Superior temporal gyrus (tissue), 1 donor: ENCODE data around the gene DHDDS.
"Not testable (repeated sequence)": the region's sequence is repeated elsewhere in the genome, so short reads cannot be mapped to it uniquely, and the experiment has no call there.

Source experiments
- DNase-seq: peaks from one replicate; pipeline ENCODE4 v3.0.0-alpha.2; 2016; ENCODE audit errors: extremely low spot score

Gene DHDDS

DNA sequence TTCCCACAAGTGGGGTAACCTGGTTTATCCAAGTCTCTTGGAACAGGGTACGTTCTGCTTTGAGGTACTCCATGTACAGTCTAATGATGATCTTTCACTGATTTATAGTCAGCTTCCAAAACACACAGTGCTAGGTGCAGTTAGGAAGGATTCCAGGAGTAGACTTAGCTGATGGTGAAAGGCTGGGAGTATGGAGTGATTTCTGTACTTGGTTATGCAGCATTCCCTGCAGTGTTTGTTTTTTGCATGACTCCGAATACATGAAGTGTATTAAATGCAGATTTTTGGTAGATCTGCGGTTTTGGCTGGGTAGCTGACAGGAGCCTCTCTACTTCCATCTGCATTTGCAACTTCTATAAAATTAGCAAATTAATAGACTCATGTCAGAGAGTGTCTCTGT, 43.9 kb downstream of the DHDDS start:
- DNase-seq, result no peak

DNA sequence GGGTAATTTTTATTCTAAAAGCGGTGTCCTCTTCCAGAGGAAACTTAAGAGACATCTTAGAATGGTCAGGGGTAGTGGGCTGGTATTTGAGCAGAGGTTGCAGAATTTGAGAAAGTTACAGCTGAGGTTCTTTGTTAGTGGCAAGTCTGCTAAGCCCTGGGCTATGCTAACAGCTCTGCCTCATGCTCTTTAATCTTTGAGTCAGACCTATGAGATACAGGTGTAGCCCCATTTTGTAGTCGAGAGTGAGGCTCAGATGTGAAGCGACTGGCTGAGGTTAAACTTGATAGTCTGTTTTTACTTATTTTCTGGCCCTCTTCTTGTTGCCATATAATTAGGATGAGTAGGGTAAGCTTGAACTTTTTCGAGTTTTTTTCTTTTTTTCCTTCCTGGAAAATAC, 44.8 kb downstream of the DHDDS start:
- DNase-seq, result no peak

DNA sequence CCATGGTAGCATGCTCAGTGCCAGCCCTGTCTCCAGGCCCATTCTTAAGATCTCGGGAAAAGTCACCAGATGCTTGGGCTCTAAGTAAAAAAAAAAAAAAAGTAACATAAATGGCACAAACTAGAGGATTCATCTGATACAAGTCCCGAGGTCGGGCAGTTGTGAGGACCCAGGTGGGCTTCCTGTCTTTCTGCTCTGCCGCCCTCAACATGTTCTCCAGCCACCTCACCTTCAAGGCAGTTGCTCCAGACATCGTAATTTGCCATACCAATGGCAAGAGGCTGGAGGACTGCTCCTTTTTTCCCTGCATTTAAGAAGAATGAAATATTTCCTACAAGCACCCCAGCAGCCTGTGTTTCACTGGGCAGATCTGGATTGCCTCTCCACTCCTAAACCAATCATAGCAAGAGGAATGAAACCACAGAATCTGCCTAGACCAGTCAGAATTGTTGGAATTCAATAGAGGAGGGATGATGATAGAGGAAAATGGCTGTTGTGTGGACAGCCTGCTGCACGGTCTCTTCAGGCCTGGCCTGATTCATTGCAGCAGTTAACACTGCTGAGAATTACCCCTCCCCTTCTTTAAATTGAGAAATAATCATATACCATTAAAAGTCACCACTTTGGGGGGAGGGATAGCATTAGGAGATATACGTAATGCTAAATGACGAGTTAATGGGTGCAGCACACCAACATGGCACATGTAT, 45.5 kb downstream of the DHDDS start:
- DNase-seq, result no peak

DNA sequence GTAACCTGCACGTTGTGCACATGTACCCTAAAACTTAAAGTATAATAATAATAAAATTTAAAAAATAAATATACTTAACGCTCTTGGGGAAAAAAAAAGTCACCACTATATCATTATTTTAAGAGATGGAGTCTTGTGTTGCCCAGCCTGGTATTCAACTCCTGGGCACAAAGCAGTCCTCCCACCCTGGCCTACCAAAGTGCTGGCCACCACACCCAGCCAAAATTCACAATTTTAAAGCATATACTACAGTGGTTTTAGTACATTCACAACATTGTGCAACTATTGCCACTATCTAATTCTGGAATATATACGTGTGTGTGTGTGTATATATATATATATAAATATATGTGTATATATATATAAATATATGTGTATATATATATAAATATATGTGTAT, 46.0 kb downstream of the DHDDS start:
- DNase-seq, result no peak

DNA sequence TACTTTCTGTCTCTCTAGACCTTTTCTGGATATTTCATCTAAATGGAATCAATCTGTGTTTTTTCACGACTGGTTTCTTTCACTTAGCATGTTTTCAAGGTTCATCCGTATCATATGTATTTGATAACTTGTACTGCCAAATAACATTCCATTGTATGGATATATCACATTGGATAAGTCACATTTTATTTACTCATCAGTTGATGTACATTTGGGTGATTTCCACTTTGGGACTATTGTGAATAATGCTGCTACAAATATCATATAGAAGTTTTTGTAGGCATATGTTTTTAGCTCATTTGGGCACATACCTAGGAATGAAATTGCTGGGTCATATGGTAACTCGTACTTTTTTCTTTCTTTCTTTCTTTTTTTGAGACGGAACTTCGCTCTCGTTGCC, 46.9 kb downstream of the DHDDS start:
- DNase-seq, result no peak

DNA sequence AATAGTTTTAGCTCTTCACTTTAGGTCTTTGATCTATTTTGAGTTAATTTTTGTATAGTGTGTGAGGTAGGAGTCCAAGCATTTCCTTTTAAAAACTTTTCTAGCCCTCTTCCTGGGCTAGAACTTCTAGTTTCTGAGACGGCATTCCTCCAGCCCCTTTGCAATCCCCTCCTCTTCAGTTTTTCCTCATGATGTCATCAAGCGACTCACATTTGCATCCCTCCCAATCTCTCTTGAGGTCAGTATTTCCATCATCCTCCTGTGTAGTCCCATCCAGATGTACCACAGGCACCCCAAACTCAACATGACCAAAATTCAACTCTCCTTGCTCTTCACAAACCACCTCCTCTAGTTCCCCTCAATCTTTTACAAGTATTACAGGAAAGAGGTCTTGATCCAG, 50.8 kb downstream of the DHDDS start:
- no peak for DNase-seq

DNA sequence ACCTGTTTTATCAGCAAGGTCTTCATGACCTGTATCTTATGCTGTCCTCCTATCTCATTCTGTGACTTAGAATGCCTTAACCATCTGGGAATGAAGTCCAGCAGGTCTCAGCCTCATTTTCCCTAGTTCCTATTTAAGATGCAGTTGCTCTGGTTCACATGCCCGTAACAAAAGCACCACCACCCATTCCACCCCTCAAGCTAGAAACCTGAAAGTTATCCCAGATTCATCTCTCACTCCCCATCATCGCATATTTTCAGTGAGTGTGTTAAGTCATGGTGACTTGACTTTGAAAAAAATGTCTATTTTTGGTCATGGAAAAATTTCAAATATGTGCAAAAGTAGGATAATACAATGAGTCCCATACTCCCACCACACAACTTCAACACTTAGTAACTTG, 51.9 kb downstream of the DHDDS start:
- DNase-seq, result no peak

DNA sequence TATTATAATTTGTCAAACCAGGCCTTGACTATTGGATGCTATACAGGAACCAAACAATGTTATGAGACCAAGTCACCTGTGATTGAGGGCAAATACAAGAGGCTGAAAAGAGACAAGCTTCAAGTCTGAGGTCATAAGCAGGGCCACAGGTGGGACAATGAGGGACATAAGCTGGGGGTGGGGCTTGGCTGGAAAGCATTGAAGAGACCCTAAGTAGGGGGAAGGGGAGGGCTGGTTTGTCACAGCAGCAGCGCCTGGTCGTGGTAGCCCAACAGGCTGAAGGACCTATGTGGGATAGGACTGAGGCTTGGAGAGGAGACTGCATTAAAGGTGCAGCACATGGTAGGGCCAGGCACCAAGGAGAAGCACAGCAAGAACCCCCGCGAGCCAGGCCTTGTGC, 58.0 kb downstream of the DHDDS start:
- DNase-seq, result no peak

DNA sequence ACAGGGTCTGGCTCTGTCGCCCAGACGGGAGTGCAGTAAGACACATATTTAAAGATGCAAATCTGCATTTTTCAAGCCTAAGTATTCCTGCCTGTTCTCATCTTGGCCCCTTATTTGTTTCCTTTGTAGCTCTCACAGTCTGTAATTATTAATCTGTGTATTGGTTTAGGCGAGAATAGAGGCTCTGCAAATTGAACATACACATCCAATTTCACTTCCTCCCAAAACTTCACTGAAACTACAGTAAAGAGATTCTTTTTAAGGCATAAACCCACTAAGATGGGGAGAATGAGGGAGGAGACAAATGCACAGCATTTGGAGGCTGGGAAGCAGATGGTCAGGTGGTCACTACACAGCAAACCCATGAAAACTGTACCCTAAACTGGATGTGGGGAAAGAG, 61.1 kb downstream of the DHDDS start:
- no peak for DNase-seq

DNA sequence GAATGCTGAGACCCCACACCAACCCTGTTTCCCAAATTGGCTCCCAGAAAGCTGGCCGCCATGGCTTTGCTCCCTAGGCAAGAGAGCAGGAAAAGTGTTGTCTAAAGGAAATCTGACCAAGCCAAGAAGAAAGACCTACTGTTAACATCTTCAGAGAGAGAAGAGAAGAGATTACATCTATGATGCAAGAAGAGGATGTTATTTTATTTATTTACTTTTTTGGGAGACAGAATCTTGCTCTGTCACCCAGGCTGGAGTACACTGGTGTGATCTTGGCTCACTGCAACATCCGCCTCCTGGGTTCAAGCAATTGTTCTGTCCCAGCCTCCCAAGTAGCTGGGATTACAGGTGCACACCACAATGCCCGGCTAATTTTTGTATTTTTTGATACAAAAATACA, 61.8 kb downstream of the DHDDS start:
- no peak for DNase-seq

DNA sequence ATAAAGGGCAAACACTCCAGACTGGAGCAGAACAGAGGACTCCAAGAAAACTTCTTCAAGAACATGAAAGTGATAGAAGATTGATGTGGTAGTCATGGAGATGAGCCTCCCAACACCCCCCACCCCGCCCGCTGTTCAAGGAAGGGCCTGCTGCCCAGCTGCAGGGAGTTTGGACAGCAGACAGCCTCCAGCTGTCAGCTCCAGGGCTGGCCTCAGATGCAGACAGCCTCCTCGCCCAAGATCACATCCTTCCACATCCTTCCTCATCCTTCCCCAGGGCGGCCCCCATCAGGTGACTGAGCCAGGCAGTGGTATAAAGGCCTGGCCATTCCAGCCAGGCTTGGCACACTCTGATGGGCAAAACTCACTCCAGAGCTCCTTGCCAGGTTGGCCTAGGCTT, 64.7 kb downstream of the DHDDS start:
- DNase-seq, result no peak

DNA sequence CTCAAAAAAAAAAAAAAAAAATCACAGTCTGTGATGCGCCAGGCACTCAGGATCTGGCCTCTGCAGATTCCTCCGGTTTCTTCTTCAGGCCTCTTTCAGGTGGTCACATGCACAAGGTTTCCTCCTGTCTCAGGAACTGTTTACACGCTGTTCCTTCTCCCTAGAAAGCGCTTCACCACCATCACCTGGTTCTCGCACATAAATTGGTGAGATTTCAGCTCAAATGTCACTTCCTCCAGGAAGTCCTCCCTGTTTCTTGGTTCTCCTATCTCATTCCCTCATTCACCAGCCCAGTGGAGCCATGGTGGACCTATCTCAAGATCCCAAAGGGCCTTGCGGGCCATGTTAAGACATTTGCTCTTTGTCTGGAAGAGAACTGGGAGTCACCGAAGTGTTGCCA, 66.8 kb downstream of the DHDDS start:
- DNase-seq, result no peak

DNA sequence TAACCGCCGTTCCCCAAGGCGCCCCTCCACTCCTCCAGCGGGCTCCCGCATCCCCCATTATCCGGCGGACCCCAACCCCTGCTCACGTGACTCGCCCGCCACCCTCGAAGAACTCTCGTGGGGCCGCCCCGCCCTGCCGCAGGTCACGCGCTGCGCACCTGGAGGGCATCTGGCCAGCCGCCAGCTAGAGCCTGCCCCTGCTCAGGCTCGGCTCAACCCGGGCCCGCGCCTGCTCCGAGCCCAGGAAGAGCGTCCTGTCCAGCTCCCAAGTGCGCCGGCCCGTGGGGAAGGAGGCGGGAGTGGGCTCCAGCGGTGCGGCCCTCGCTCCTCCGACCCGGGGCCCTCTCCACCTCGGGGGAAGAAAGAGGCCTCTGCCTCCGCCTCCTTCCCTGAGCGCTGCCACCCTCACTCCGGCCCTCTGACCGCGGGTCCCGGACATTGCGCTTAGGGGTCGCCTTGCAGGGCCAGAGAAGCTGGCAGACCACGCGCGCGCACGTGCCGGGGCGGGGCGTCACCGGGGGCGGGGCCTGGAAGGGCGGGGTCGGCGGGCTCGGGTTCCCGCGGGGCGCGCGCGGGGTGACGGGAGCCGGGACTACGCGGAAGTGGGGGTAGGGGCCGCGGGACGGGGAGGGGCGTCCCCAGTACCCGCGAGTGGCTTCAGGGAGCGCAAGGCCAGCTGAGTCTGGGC, 68.5 kb downstream of the DHDDS start:
- peak; percentile 75 for DNase-seq

DNA sequence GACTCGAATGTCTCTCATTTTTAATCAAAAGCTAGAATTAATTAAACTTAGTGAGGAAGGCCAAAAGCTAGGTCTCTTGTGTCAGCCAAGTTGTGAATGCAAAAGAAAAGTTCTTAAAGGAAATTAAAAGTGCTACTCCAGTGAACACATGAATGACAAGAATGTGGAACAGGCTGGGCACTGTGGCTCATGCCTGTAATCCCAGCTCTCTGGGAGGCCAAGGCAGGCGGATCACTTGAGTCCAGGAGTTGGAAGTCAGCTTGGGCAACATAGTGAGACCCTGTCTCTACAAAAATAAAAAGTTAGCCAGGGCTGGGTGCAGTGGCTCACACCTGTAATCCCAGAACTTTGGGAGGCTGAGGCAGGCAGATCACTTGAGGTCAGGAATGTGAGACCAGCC, 78.6 kb downstream of the DHDDS start:
- DNase-seq, result not testable (repeated sequence)

DNA sequence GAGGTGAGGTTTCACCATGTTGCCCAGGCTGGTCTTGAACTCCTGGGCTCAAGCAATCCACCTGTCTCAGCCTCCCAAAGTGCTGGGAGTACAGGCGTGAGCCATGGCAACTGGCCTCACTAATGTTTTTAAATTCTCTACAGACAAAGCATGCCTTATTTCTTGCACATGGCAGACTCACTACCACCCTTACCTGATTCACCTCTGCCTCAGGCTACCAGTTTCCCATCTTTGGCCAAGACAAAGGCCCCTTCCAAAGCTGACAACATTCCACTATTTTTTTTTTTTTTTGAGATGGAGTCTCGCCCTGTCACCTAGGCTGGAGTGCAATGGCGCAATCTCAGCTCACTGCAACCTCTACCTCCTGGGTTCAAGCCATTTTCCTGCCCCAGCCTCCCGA, 83.7 kb downstream of the DHDDS start:
- DNase-seq, result not testable (repeated sequence)

DNA sequence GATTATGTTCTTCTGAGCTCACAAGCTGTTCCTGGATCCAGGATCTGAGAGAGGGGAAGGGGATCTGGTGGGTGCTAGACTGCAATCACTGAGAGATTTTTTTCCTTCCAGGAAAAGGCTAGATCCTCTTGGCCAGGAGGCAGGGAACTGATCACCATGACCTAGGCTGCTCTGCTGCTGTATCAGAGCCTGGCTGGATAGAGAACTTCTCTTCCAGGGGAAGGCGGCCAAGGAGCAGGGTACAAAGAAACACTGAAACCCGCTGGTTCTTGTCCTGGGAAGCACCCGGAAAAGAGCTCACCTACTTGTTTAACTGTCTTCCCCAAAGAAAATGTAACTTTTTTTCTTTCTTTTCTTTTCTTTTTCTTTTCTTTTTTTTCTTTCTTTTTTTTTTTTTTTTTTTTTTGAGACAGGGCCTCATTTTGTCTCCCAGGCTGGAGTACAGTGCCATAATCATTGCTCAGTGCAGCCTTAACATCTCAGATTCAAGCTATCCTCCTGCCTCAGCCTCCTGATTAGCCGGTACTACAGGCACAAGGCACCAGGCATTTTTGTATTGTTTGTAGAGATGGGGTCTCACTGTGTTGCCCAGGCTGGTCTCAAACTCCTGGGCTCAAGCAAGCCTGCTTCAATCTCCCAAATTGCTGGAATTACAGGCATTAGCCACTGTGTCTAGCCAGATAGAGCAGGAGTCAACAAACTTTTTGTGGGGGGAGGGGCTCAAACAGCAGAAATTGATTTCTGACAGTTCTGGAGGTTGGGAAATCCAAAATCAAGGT, 85.1 kb downstream of the DHDDS start:
- no peak for DNase-seq

DNA sequence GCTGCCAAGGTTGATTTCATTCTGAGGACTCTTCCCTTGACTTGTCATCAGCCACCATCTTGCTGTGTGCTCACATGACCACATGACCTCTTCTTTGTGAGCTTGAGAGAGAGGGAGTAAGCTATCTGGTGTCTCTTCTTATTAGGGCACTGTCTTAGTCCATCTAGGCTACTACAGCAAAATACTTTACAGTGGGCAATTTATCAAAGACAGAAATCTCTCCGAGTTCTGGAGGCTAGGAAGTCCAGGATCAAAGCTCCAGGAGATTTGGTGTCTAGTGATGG, 85.6 kb downstream of the DHDDS start:
- no peak for DNase-seq

DNA sequence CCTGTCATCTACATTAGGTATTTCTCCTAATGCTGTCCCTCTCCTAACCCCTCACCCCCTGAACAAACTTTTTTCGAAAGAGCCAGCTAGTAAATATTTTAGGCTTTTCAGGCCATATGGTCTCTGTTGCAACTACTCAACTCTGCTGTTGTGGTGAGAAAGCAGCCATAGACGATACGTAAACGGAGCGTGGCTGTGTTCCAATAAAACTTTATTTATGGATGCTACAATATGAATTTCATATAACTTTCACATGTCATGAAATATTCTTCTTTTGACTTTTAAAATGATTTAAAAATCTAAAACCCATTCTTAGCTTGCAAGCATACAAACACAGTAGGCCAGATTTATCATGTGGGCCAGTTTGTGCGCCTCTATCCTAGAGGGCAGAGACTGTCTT, 86.2 kb downstream of the DHDDS start:
- no peak for DNase-seq

DNA sequence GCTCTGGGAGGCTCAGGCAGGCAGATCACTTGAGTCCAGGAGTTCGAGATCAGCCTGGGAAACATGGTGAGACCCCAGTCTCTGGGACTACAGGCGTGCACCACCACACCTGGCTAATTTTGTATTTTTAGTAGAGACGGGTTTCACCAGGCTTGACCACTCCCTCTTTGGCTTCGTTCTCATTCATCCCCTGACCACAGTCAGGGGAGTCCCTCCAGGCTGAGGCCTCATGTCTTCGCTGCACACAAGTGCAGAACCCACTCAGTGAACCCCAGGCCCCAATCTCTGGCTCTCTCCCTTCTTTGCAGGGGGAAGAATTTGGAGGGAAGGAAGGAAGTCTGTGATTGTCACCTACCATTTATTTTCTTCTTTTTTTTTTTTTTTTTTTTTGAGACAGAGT, 88.2 kb downstream of the DHDDS start:
- no peak for DNase-seq
